ENCODE measurements around the gene CCR5.
"Not testable (repeated sequence)": the region's sequence is repeated elsewhere in the genome, so short reads cannot be mapped to it uniquely, and the experiment has no call there.

Gene CCR5

GRCh38 chr3:46401579-46401978 lies 30.8 kb downstream of the CCR5 start:
- no peak for TF ChIP-seq Cebpa-rat (IDR thresholded peaks at IDR 0.05)
- H3K4me2 ChIP-seq = no peak overlapping the region
- H3K9ac ChIP-seq = no peak overlapping the region
- no peaks in the 10 kb centered on the region for H3K9me3 ChIP-seq
- H4K20me1 ChIP-seq = no peaks in the 10 kb centered on the region
- H3K27me3 ChIP-seq = no peaks in the 10 kb centered on the region
- no peaks in the 10 kb centered on the region for H3K36me3 ChIP-seq
- H3K27ac ChIP-seq = no peak overlapping the region
- no peak overlapping the region for H3K4me3 ChIP-seq
- peaks cover 15% of the 10 kb centered on the region for H3K4me1 ChIP-seq

- H3K4me1 ChIP-seq = peaks cover 28% of the 10 kb centered on the region
- not testable (repeated sequence) for H3K36me3 ChIP-seq, H3K4me2 ChIP-seq, H4K20me1 ChIP-seq, H3K27ac ChIP-seq, H3K4me3 ChIP-seq, H3K9me3 ChIP-seq, H3K9ac ChIP-seq, H3K27me3 ChIP-seq
Observed at GRCh38 chr3:46402902-46403301, 32.2 kb downstream of the CCR5 start.

- H4K20me1 ChIP-seq = no peaks in the 10 kb centered on the region
- H3K27me3 ChIP-seq = no peaks in the 10 kb centered on the region
- H3K9ac ChIP-seq = no peak overlapping the region
- H3K27ac ChIP-seq = no peak overlapping the region
- TF ChIP-seq Cebpa-rat (IDR thresholded peaks at IDR 0.05) = no peak
- no peak overlapping the region for H3K4me3 ChIP-seq
- peak overlapping the region; percentile 91; the same call in 1 of the 2 replicates for H3K4me2 ChIP-seq
- H3K9me3 ChIP-seq = no peaks in the 10 kb centered on the region
- H3K4me1 ChIP-seq = peaks cover 37% of the 10 kb centered on the region
- no peaks in the 10 kb centered on the region for H3K36me3 ChIP-seq
Observed at GRCh38 chr3:46405301-46406019, 34.7 kb downstream of the CCR5 start.

- H4K20me1 ChIP-seq = no peaks in the 10 kb centered on the region
- no peaks in the 10 kb centered on the region for H3K27me3 ChIP-seq
- no peak overlapping the region for H3K4me3 ChIP-seq
- peaks cover 37% of the 10 kb centered on the region for H3K4me1 ChIP-seq
- no peak for TF ChIP-seq Cebpa-rat (IDR thresholded peaks at IDR 0.05)
- H3K9ac ChIP-seq = peak overlapping the region; percentile 60; the same call in 1 of the 2 replicates
- H3K9me3 ChIP-seq = no peaks in the 10 kb centered on the region
- H3K36me3 ChIP-seq = no peaks in the 10 kb centered on the region
- H3K27ac ChIP-seq = peak overlapping the region; percentile 75
- peak overlapping the region; percentile 91 for H3K4me2 ChIP-seq
Observed at GRCh38 chr3:46406443-46406787, 35.7 kb downstream of the CCR5 start.

- H3K9ac ChIP-seq = peak within 1 kb of the TSS; percentile 60
- peak within 1 kb of the TSS; percentile 91 for H3K4me2 ChIP-seq
- H4K20me1 ChIP-seq = no peaks in the 10 kb centered on the region
- peak within 1 kb of the TSS; percentile 62 for H3K4me3 ChIP-seq
- no peak for TF ChIP-seq Cebpa-rat (IDR thresholded peaks at IDR 0.05)
- peaks cover 37% of the 10 kb centered on the region for H3K4me1 ChIP-seq
- no peaks in the 10 kb centered on the region for H3K36me3 ChIP-seq
- peak within 1 kb of the TSS; percentile 75 for H3K27ac ChIP-seq
- no peaks in the 10 kb centered on the region for H3K9me3 ChIP-seq
- H3K27me3 ChIP-seq = no peaks in the 10 kb centered on the region
Observed at GRCh38 chr3:46406788-46407611, 36.3 kb downstream of the CCR5 start, which contains the start of the genes CCR5AS and CCRL2. TSS of gene CCR5AS (minus strand) at chr3:46407066. TSS of gene CCRL2 (plus strand) at chr3:46407259. CDS start at chr3:46408080, 821 bp downstream.

GRCh38 chr3:46407970-46408369 lies 37.2 kb downstream of the CCR5 start:
- H4K20me1 ChIP-seq = no peaks in the 10 kb centered on the region
- H3K4me3 ChIP-seq = peak overlapping the region; percentile 62

GRCh38 chr3:46408853-46409252 lies 38.1 kb downstream of the CCR5 start:
- Histone ChIP-seq H3K4me3 (no peak overlapping the region), H3K9ac (no peak overlapping the region), H3K27me3 (no peaks in the 10 kb centered on the region), H4K20me1 (no peaks in the 10 kb centered on the region), H3K4me1 (peaks cover 53% of the 10 kb centered on the region), H3K4me2 (peak overlapping the region; percentile 91; the same call in 1 of the 2 replicates), H3K36me3 (no peaks in the 10 kb centered on the region), H3K9me3 (no peaks in the 10 kb centered on the region), H3K27ac (no peak overlapping the region)
- no peak for TF ChIP-seq Cebpa-rat (IDR thresholded peaks at IDR 0.05)

More at GRCh38 chr3:46407970-46408369, 37.2 kb downstream of the CCR5 start:
- TF ChIP-seq Cebpa-rat (IDR thresholded peaks at IDR 0.05) = no peak
- Histone ChIP-seq H3K9me3 (no peaks in the 10 kb centered on the region), H3K9ac (peak overlapping the region; percentile 60), H3K27me3 (no peaks in the 10 kb centered on the region), H3K27ac (peak overlapping the region; percentile 75), H3K36me3 (no peaks in the 10 kb centered on the region), H3K4me1 (peaks cover 44% of the 10 kb centered on the region), H3K4me2 (peak overlapping the region; percentile 91)

- H3K36me3 ChIP-seq = no peaks in the 10 kb centered on the region
- H3K27me3 ChIP-seq = no peaks in the 10 kb centered on the region
- no peak for TF ChIP-seq Cebpa-rat (IDR thresholded peaks at IDR 0.05)
- no peak overlapping the region for H3K4me3 ChIP-seq
- no peak overlapping the region for H3K9ac ChIP-seq
- H3K4me1 ChIP-seq = peaks cover 55% of the 10 kb centered on the region
- no peak overlapping the region for H3K4me2 ChIP-seq
- no peaks in the 10 kb centered on the region for H3K9me3 ChIP-seq
- H3K27ac ChIP-seq = no peak overlapping the region
- no peaks in the 10 kb centered on the region for H4K20me1 ChIP-seq
Observed at GRCh38 chr3:46409739-46410489, 39.2 kb downstream of the CCR5 start.

GRCh38 chr3:46410669-46411068 lies 39.9 kb downstream of the CCR5 start:
- TF ChIP-seq Cebpa-rat (IDR thresholded peaks at IDR 0.05) = no peak

More at GRCh38 chr3:46410669-46411068, 39.9 kb downstream of the CCR5 start:
- H3K36me3 ChIP-seq = no peaks in the 10 kb centered on the region
- no peak overlapping the region for H3K4me3 ChIP-seq
- H3K9ac ChIP-seq = no peak overlapping the region
- H4K20me1 ChIP-seq = no peaks in the 10 kb centered on the region
- no peaks in the 10 kb centered on the region for H3K9me3 ChIP-seq
- no peaks in the 10 kb centered on the region for H3K27me3 ChIP-seq
- no peak overlapping the region for H3K4me2 ChIP-seq
- no peak overlapping the region for H3K27ac ChIP-seq
- peaks cover 50% of the 10 kb centered on the region for H3K4me1 ChIP-seq
